Stimulated activated CD8-positive, alpha-beta memory T cell treated with anti-CD3 and anti-CD28 coated beads, Interleukin-7, amount 100 ng/mL, for 24 hours (primary cell): ENCODE results near the gene HIP1R.
"Not testable (repeated sequence)": the region's sequence is repeated elsewhere in the genome, so short reads cannot be mapped to it uniquely, and the experiment has no call there.

Experiments
- DNase-seq: peaks from one replicate; pipeline ENCODE4 v3.0.0-alpha.2; 2020; ENCODE audit warnings: low read depth

The HIP1R gene

GRCh38 chr12:122876281-122876680 is 41.0 kb downstream of the HIP1R start:
- not testable (repeated sequence) for DNase-seq

GRCh38 chr12:122876731-122877130 is 41.5 kb downstream of the HIP1R start:
- no peak for DNase-seq

GRCh38 chr12:122878780-122879612 is 43.7 kb downstream of the HIP1R start:
- DNase-seq, result no peak

- no peak for DNase-seq
Observed at GRCh38 chr12:122880155-122880667, 45.0 kb downstream of the HIP1R start.

- no peak for DNase-seq
Observed at GRCh38 chr12:122880668-122881067, 45.4 kb downstream of the HIP1R start.

- no peak for DNase-seq
Observed at GRCh38 chr12:122882908-122883558, 47.8 kb downstream of the HIP1R start.

- DNase-seq, result no peak
Observed at GRCh38 chr12:122884091-122884826, 49.0 kb downstream of the HIP1R start.

- no peak for DNase-seq
Observed at GRCh38 chr12:122884860-122885259, 49.6 kb downstream of the HIP1R start.

GRCh38 chr12:122886161-122886560 is 50.9 kb downstream of the HIP1R start:
- no peak for DNase-seq

- DNase-seq, result no peak
Observed at GRCh38 chr12:122886851-122887818, 51.9 kb downstream of the HIP1R start.

- no peak for DNase-seq
Observed at GRCh38 chr12:122887819-122888212, 52.6 kb downstream of the HIP1R start.

GRCh38 chr12:122888232-122888752 is 53.0 kb downstream of the HIP1R start:
- no peak for DNase-seq

- DNase-seq, result no peak
Observed at GRCh38 chr12:122889761-122890520, 54.7 kb downstream of the HIP1R start.

GRCh38 chr12:122891661-122892525 is 56.6 kb downstream of the HIP1R start:
- DNase-seq, result no peak

- not testable (repeated sequence) for DNase-seq
Observed at GRCh38 chr12:122892724-122893123, 57.5 kb downstream of the HIP1R start.

- no peak for DNase-seq
Observed at GRCh38 chr12:122893208-122894153, 58.2 kb downstream of the HIP1R start.

GRCh38 chr12:122894193-122895121 is 59.2 kb downstream of the HIP1R start:
- no peak for DNase-seq
